CD4-positive, alpha-beta T cell treated with Interleukin-12 subunit alpha and Interleukin-12 subunit beta, for 1 hour (primary cell): ENCODE data around the gene SULT1C3.
"Not testable (repeated sequence)": the region's sequence is repeated elsewhere in the genome, so short reads cannot be mapped to it uniquely, and the experiment has no call there.

Source experiments
- DNase-seq: peaks from one replicate; pipeline ENCODE4 v3.0.0-alpha.2; 2020

The SULT1C3 gene

DNA sequence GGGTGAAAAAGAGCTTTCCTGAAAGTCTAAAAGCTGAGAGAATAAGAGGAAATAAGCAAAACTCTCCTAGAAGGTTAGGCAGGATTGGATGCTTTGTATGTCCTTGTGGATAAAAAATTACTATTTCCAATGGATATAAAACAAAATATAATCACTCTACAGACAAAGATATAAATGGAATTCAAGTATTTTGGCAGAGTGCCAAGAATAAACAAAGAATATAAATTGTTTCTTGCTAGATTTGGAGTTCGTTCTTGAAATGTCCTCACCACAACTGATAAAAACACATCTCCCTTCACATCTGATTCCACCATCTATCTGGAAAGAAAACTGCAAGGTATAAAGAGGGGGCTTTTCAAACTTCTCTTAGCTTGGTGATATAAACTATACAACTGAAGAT, 13.3 kb downstream of the SULT1C3 start:
- DNase-seq, result no peak

DNA sequence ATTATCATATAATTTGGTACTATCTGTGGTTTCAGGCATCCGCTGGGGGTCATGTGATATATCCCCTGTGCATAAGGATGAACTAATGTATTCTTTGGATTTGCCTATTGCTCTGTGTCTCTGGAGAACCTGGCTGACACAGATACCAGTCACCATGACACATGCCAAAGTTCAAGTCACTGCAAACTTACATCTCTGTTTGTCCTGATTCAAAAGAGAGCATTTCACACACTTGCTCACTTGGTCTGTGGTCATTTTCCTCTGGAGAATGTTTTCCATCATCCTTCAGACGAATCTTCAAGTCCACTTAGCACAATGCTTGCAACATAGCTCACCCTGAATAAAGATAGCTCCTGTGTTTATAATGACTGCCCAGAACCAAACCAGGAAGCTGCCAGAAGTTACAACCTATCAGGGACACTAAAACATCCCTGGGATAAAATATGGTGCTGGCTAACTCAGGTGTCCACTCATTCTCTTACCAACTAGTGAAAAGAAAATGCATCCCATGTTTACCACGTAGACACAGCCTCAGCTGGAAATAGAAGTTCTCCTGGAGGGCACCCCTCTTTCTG, 18.1 kb downstream of the SULT1C3 start:
- no peak for DNase-seq

DNA sequence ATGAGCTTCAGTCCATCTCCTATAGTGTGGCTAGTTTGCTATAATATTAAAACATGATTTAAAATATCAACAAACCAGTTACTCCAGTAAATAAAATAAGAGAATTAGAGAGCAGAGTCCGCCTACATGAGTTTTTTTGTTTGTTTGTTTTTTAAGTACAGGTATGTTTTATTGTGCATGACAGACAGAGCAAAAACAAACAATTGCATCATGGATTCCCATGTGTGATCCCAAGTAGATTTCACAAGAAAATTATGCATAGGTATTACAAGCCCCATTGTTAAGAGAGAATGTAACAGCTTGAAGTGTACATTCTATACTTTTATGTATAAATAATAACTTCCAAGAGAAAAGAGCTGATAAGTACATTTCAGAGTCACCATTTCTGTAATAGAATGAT, 21.0 kb downstream of the SULT1C3 start:
- no peak for DNase-seq

DNA sequence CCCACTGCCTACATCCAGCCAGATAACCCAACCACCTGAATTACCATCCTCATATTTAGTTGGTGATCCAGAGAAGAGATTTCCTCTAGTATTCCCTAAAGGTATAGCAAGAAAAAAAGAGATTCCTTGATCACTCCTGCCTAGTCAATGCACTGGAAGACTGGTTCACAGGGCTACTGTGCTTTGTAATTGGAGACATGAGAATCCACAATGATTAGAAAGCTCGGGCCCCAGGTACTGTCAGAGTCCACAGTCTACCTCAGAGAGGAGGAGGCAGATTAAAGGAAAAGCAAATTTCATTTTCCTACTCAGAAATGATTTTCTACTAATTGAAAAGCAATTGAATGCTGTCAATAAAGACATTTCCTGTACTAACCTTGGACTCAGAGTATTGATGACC, 22.3 kb downstream of the SULT1C3 start:
- no peak for DNase-seq

DNA sequence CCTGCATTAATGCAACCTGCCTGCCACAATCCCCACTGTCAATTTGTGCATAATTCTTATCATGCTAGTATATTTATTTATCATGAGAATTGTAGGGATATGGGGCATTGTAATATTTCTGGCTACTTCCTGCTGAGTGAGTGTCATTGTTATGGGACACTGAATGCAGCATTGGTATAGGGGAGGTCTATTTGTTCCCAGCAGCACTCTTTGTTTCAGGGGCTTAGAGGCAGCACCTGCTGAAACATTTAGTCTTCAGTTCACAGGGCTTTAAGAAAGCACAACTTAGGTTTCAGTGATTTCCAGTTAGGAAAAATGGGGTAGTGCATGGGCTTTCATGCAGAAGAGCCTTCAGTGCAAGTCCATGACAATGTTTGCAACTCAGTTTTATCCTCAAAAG, 23.6 kb downstream of the SULT1C3 start:
- no peak for DNase-seq

DNA sequence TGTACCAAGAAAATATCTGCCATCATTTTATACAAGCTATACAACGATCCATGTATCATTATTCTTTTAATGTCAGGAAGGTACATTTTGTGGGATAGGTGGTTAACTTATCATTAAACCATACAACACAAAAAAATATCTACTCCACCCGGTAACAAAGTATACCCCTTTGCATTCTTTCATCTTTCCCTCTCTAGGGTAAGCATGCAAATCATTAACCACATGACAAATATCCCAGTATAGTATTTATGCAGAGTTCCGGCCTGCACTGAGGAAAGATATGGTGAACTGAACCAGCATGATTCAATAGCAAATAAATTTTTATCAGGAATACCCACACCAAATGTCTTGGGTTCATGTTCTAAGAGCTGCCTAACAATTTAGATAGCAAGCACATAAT, 26.4 kb downstream of the SULT1C3 start:
- DNase-seq, result no peak

DNA sequence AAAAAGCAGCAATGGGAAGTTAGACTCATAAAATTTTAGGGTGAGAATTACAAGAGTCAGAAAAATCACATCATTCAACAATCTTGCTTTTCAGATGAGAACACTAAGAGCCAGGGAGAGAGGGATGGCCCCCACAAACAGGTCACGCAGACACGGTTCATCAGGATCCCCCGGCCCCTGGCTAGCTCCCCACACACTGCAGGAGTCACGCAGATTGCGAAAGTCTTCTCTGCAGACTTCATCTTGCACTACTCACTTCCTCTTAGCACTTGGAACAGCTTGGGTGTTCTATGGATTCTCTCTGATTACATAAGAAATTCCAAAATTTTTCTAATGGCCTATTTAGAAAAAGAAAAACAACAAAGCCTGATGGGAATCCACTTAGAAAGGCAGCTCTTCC, 27.3 kb downstream of the SULT1C3 start:
- no peak for DNase-seq

DNA sequence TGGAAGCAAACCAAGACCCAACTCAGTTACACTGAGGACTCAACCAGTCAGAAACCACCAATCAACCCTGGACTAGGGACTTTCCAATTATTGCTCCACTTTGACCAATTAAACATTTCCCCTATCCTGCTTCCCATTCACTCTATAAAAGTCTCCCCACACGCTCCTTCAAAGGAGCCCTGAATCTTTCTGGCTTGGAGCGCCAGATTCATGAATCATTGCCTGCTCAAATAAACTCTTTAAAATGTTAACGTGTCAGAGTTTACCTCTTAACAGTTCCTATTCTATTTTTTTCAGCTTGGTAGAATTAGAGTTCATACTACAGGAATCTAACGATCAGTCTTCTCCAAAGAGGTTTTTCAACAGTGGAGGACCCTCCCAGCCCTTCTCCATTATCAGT, 28.2 kb downstream of the SULT1C3 start:
- DNase-seq, result no peak

DNA sequence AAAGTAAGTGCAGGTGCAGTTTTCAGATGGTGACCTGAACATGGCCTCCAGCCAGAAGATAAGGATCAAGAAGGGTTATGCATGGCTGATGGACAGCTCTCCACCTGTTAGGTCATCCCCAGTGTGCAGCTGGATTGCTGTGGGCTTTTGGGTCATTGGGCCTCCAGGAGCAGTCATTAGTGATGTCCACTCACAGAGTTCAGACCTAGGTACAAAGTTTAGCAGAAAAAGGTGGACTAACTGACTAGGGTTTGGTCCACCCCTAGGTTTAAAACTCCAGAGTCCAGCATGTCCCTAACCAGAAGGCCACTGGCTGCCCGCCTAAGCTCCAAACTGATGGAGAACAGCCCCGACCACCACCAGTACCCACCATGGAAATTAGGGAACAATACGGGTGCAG, 30.6 kb downstream of the SULT1C3 start:
- DNase-seq, result no peak

DNA sequence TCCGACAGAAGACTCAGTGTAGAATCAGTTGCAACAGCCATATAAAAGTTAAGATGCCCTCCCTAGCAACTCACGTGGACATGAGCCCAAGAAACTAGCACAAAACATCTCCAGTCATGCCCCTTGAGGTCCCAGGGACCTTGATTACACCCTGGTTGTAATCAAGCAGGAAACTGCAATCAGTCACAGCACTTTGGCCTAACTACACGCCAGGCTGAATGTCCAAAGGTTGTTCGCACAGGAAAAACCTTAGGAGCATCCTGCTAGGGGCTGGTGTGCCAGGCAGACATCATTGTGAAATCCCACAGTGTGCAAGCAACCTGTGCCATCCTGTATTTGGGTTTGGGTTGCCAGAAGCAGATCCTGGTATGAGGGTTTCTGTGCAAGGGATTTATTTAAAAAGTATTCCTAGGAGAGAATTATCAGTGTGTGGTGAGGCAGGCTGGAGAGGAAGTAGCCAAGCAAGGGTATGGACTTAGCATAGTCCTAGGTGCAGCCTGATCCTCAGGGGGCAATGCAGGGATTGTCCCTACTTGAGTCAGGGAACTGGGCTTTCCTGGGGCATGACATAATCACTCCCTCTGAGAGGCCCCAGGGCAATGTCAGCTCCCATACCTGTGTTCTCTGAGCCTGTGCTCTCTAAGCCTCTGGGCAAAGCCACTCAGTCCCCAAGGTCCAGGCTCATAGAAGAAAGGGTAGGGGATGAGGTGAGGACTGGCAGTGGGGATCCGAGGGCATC, 31.2 kb downstream of the SULT1C3 start:
- no peak for DNase-seq

DNA sequence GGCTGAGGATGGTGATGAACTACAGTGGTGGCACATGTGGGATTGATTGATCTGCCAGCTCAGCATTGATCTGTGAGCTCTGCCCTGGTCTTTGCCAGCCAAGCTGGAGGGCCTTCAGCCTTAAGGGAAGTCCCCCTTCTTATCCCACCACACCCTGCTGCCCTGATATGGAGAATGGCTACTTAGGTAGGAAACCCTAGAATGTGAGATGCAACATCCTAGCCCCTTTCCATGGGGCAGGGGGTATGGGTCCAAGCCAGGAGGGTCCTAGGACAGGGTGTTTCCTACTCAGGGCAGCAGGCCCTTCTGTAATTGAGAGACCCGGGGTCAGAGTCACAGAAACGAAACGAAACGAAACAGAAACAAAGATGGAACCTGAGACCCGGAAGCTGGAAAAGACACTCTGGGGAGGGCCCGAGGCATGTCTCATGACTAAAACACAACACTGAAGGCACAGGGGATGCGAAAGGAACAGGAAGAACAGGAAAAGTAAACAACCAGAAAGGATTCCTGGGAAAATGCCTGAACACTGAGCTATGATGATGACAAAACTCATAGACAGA, 32.0 kb downstream of the SULT1C3 start:
- DNase-seq, result no peak

DNA sequence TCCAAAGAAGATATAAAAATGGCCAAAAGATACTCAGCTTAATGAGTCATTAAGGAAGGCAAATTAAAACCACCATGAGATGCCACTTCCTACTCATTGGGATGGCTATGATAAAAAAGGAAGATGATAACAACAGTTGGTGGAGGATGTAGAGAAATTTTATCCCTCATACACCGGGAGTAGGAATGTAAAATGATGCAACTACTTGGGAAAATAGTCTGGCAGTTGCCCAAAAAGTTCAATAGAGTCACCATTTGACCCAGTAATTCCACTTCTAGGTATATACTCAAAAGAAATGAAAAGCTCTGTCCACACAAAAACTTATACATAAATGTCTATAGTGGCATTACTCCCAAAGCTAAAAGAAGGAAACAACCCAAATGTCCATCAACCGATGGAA, 38.9 kb downstream of the SULT1C3 start:
- DNase-seq, result no peak

DNA sequence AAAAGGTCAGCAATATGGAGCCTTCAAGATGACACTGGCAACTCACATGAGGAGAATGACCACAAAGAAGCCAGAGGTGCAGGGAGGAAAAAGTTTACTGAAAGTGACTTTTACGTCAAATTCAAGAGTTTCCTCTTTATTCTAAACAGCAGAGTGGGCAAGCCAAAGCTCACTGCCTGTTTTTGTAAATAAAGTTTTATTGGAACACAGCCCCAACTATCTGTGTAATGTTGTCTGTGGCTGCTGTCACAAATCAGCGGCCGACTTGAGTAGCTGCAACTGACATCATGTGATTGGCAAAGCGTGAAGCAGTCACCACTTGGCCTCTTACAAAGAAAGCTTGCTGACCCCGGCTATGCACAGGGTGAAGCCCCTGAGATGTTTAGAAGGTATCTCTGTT, 39.7 kb downstream of the SULT1C3 start:
- DNase-seq, result no peak

DNA sequence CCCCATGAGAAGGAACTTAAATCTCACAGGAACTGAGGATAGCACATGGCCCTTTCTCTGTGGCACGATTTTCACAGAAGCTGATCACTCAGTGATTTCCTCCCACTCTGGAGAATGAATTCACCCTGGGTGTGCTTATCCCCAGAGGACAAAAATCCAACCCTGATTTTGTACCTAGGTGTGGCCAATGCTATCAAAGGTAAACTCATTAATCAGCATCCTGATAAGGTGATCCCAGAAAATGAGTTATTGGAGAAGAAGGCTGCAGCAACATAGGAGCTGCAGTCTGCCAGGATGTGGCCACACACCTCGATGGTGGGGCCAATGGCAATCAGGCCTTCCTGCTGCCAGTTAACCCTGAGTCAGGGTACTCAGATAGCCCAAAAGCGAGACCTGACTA, 40.7 kb downstream of the SULT1C3 start:
- no peak for DNase-seq

DNA sequence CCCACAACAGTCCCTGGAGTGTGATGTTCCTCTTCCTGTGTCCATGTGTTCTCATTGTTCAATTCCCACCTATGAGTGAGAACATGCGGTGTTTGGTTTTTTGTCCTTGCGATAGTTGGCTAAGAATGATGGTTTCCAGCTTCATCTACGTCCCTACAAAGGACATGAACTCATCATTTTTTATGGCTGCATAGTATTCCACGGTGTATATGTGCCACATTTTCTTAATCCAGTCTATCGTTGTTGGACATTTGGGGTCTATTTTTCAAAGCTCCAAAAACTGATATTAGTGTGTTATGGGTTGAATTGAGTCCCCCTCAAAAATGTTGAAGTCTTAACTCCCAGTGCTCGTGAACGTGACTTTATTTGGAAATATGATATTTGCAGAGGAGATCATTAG, 44.8 kb downstream of the SULT1C3 start:
- not testable (repeated sequence) for DNase-seq

DNA sequence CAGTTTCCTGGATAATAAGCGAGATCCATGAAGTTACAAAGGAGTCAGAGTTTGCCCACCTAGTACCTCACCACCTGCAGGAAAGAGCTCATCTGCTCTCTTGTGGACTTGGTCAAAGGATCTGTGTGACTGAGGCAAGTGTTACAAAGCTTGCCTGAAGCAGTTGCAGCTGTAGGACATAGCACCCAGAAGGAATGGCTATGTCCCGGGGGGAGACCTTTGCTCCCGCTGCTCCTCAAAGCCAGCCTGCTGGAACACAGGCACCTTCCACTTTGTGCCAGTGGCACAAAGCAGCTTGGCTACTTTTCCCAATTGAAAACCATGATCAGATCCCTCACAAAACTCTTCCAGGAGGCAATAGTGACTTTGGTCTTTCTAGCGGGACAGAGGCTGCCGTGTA, 45.8 kb downstream of the SULT1C3 start:
- no peak for DNase-seq

DNA sequence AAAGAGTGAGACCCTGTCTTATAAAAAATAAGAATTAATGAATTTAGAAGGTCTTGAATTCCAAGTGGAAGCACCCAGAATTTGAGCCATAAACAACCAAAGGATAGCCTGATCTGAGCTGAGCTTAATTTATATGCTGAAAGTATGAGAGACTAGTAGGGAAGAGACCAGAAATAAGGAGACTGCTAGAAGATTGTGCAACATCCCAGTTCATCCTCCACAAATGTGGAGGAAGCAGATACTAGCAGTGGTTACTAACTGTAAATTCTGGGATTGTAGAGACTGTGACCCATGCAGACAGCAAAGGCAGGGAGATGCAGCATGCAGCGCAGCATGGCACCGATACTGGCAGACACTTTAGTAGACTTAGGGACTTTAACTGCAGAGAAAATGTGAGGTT, 47.4 kb downstream of the SULT1C3 start:
- no peak for DNase-seq

DNA sequence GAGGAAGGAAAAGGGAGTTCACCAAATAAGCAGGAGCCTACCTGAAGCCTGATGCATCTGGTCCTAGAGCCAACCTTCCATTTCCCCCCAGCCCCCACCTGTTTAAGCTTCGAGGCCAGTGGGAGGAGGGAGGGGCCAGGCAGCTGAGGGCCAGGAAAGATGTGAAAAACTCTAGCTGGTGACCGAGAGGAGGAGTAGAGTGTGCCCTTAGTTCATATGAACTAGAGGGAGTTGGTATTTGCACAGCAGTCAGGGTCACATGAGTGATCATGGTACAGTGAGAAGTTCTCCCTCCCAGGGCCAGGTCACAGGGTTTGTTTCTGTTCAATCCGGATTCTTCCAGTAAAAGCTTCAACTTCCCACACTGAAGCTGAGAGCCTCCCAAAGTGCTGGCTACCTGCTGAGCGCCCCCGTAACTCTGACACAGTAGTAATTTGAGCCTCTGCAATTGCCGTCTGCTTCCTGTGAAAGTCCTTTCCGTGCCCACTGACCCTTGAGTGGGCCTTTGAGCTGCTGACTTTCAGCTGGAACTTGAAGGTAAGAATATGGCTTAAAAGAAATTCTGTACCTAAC, 48.9 kb downstream of the SULT1C3 start, which contains the start of gene SULT1C2:
TSS of gene SULT1C2 (plus strand) at position 362 of the 573 bp plus-strand sequence. CDS start 4,773 bp downstream, outside the sequence.
- DNase-seq, result no peak

DNA sequence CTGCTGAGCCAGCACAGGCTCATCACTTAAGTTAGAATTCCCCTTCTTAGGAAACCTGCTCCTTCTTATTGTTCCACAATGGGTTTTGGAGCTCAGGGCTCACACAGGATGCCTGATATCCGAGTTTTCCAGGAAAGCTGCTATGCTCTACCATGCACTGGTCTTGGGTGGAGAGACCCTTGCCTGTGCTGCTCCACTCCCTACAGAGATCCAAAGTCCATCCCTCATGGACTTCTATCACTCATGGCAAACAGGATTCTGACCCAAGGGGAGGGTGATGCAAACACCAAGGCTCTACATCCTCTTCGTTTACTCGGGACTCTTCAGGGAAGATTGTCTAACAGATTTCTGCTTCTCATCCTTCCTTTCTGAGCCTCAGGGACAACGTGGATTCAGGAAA, 54.1 kb downstream of the SULT1C3 start:
- DNase-seq, result no peak

DNA sequence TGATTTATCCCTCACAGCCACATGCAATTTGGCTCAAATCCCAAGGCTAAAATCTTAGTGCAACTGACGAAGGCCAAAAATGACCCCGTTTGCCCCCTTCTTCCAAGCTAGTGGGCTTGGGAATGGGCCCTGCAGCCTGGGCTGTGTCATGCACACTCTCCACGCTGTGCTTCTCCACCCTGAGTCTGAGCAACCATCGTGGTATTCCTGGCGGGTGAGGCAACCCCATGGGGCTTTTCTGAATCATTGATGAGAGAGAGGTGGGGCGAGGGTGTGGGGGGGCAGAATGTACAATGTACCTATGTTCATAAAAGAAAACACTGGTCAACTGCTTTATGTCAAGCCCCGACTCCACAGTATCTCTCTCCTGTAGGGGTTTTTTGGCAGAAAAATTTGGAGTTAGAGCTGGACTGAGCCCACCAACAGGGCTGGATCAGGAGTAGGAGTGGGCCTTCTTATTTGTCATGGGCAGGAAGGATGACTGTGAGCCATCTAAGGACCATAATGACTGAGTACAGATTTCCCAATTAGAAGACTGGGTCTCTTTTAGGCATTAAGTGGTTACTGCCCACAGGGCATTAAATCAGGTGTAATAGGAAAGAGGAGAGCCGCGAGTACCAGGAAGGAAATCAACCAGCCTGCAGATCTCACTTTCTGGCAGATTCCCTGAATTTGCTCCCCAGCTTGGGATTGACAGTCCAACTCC, 57.8 kb downstream of the SULT1C3 start:
- no peak for DNase-seq

DNA sequence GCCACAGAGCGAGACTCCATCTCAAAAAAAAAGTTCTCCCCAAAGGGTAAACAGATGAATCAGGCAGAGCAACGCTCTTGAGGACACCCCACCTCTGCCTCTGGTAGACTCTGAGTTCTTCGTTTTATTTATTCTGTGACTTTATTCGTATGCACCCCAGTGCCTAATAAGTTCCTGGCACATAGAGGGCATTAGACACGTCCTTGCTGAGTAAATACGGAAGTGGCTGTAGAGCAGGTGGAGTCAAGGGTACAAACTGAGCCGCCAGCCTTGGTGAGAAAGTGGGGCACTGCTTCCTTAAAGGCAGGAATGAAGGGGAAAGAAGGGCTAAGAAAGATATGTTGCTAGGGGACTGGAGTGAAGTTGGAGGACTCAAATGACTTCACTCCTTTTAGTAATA, 61.8 kb downstream of the SULT1C3 start:
- no peak for DNase-seq

DNA sequence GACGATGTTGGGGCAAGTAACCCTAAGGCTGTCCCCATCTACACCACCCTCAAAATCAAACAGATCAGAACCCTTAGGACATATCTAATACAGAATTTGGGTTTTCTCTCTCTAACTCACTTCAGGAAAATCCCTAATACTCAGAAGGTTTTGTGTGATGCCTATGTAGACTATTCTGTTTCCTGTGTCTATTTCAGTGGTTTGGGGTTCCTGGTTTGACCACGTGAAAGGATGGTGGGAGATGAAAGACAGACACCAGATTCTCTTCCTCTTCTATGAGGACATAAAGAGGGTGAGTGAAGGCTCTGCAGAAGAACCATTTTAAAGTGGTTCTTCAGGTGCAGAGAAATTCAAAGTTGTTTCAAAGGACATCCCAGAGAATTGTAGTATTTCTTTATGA, 65.2 kb downstream of the SULT1C3 start:
- DNase-seq, result no peak

DNA sequence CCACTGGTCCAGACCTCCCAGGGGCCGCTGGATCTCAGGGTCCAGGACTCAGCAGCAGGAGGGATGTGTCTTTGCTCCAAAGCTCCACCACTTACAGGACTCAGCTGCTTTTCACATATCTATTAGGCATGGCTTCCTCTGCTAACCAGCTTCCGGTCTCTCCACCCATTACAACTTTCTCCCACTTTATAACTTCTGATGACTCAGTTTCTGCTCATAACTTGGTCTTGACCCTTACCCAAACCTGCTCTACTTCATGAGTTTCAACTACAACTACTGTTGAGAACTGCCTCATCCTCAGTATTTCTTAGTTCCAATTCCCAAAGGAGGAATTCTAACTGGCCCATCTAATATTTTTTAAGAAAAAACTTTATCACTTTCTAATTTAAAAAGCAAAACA, 66.1 kb downstream of the SULT1C3 start:
- DNase-seq, result no peak

DNA sequence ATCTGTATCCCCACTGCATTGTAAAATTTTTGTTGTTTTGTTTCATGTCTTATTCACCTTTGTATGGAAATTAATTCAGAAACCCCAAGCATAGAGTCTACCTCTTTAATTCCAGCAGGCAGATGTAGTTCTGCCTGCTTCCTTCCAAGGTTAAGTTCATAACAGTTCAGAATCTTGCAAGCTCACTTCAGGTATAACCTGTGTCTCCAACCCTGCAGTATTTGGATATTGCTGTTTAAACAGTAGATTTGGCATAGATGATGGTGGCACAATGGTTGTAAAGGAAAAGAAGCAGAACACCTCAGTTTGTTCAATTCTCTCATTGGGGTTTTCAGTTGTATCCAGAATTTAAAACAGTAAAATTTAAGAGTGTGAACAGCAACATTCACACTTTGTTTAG, 70.1 kb downstream of the SULT1C3 start:
- DNase-seq, result no peak
